Neural cell (in vitro differentiated cells): Measurements from ENCODE around the gene ZBTB21. TPM values are rescaled to one million over a fixed set of nuclear protein-coding genes. Genes with fewer than 3 reads are reported as not detected.

ENCODE experiments used
- H2AFZ ChIP-seq: fragments of 200-600, 300-800 bp; sonication (generic), shearing (Covaris generic); 2 replicates; pipeline ENCODE4 v1.6.0; 2014; ENCODE audit warnings: low read depth, mild to moderate bottlenecking, antibody characterized with exemption, low read length, moderate library complexity
- H3F3A ChIP-seq: fragments of 200-600 bp; shearing (Covaris generic); 2 replicates; pipeline ENCODE4 v1.6.1; 2016; ENCODE audit warnings: mild to moderate bottlenecking, moderate library complexity, mixed read lengths, antibody characterized with exemption, low read length; ENCODE audit not compliant: insufficient read depth, poor library complexity, severe bottlenecking
- H3K27ac ChIP-seq: fragments of 200-600, 300-800 bp; sonication (generic), shearing (Covaris generic); 2 replicates; pipeline ENCODE4 v1.5.1; 2014; ENCODE audit warnings: mild to moderate bottlenecking, low read length, moderate library complexity
- H3K27me3 ChIP-seq: fragments of 300-800, 200-600 bp; sonication (generic), shearing (Covaris generic); 2 replicates; pipeline ENCODE4 v1.6.0; 2014; ENCODE audit warnings: mild to moderate bottlenecking, low read depth, low read length, moderate library complexity; ENCODE audit not compliant: insufficient read depth
- H3K36me3 ChIP-seq: fragments of 300-800, 200-600 bp; sonication (generic), shearing (Covaris generic); 2 replicates; pipeline ENCODE4 v1.5.1; 2014; ENCODE audit warnings: mild to moderate bottlenecking, antibody characterized with exemption, low read length, moderate library complexity; ENCODE audit not compliant: insufficient read depth
- H3K4me2 ChIP-seq: fragments of 300-800, 200-600 bp; sonication (generic), shearing (Covaris generic); 2 replicates; pipeline ENCODE4 v1.6.0; 2014; ENCODE audit warnings: mild to moderate bottlenecking, low read length
- H3K4me3 ChIP-seq: fragments of 300-800, 200-600 bp; sonication (generic), shearing (Covaris generic); 2 replicates; pipeline ENCODE4 v1.5.1; 2014; ENCODE audit warnings: mild to moderate bottlenecking, low read length, moderate library complexity
- H3K79me2 ChIP-seq: fragments of 200-600 bp; shearing (Covaris generic); replicated peaks from 2 replicates; pipeline ENCODE4 v1.6.0; 2014; ENCODE audit warnings: mild to moderate bottlenecking, low read length, moderate library complexity; ENCODE audit not compliant: insufficient read depth
- H3K9ac ChIP-seq: fragments of 300-800, 200-600 bp; sonication (generic), shearing (Covaris generic); 2 replicates; pipeline ENCODE4 v1.6.1; 2016; ENCODE audit warnings: mild to moderate bottlenecking, low read length, mixed read lengths
- H3K9me2 ChIP-seq: fragments of 200-600 bp; shearing (Covaris generic); 2 replicates; pipeline ENCODE4 v1.6.1; 2016; ENCODE audit warnings: mild to moderate bottlenecking, low read length, mixed read lengths; ENCODE audit not compliant: insufficient read depth
- H3K9me3 ChIP-seq: fragments of 200-600, 300-800 bp; sonication (generic), shearing (Covaris generic); 2 replicates; pipeline ENCODE4 v1.6.1; 2016; ENCODE audit warnings: mild to moderate bottlenecking, mixed run types, low read length, moderate library complexity, mixed read lengths
- H4K20me1 ChIP-seq: fragments of 200-600 bp; shearing (Covaris generic); 2 replicates; pipeline ENCODE4 v1.6.1; 2016; ENCODE audit warnings: mild to moderate bottlenecking, mixed run types; ENCODE audit not compliant: insufficient read depth
- CTCF ChIP-seq: fragments of 450-650 bp; IDR thresholded peaks from 2 replicates; pipeline ENCODE4 v1.5.1; 2014; ENCODE audit warnings: antibody characterized with exemption, mild to moderate bottlenecking, moderate library complexity; ENCODE audit not compliant: poor library complexity, severe bottlenecking
- EP300 ChIP-seq: fragments of 450-650 bp; conservative IDR thresholded peaks from 2 replicates; pipeline ENCODE4 v1.6.1; 2014; ENCODE audit warnings: antibody characterized with exemption, mild to moderate bottlenecking, moderate library complexity; ENCODE audit not compliant: poor library complexity, severe bottlenecking
- EZH2 ChIP-seq: fragments of 200-600, 300-800 bp; shearing (Covaris generic), sonication (generic); IDR thresholded peaks from 2 replicates; pipeline ENCODE4 v1.6.1; 2014; ENCODE audit warnings: antibody characterized with exemption, low read length, borderline replicate concordance, mild to moderate bottlenecking; ENCODE audit not compliant: insufficient read depth, poor library complexity, severe bottlenecking
- MXI1 ChIP-seq: fragments of 450-650 bp; conservative IDR thresholded peaks from 2 replicates; pipeline ENCODE4 v1.6.1; 2014; ENCODE audit warnings: antibody characterized with exemption, mild to moderate bottlenecking; ENCODE audit not compliant: poor library complexity, severe bottlenecking
- POLR2AphosphoS5 ChIP-seq: IDR thresholded peaks from 2 replicates; pipeline ENCODE4 v1.6.1; 2012
- RAD21 ChIP-seq: fragments of 450-650 bp; conservative IDR thresholded peaks from 2 replicates; pipeline ENCODE4 v1.6.1; 2014; ENCODE audit warnings: antibody characterized with exemption, mild to moderate bottlenecking, moderate library complexity
- REST ChIP-seq: IDR thresholded peaks from 2 replicates; pipeline ENCODE4 v1.6.1; 2012; ENCODE audit warnings: borderline replicate concordance
- SMC3 ChIP-seq: fragments of 450-650 bp; conservative IDR thresholded peaks from 2 replicates; pipeline ENCODE4 v1.6.1; 2014; ENCODE audit warnings: antibody characterized with exemption, mild to moderate bottlenecking, moderate library complexity; ENCODE audit not compliant: poor library complexity
- TAF1 ChIP-seq: IDR thresholded peaks from 2 replicates; pipeline ENCODE4 v1.6.1; 2012; ENCODE audit warnings: low read depth
- polyA plus RNA-seq: library from polyadenylated mRNA; depleted of rRNA; stranded (reverse); fragments of >200 nt; gene quantifications from 2 replicates; pipeline ENCODE4 v1.2.3, GENCODE V29; 2014

The ZBTB21 gene
- polyA plus RNA-seq, 1 donor from 2014 or later, result 8.0 TPM

GRCh38 chr21:41987310-41987709 lies 22.9 kb downstream of the ZBTB21 start:
- Histone ChIP-seq H2AFZ (no peak overlapping the region), H3K9me3 (no peaks in the 10 kb centered on the region), H4K20me1 (no peaks in the 10 kb centered on the region), H3K9me2 (no peaks in the 10 kb centered on the region), H3K27ac (no peak overlapping the region), H3K9ac (no peak overlapping the region), H3K79me2 (no peaks in the 10 kb centered on the region), H3K27me3 (no peaks in the 10 kb centered on the region), H3F3A (no peaks in the 10 kb centered on the region), H3K4me3 (no peak overlapping the region), H3K36me3 (peaks cover 3% of the 10 kb centered on the region), H3K4me2 (no peak overlapping the region)
- TF ChIP-seq RAD21 (no peak), EP300 (no peak), MXI1 (no peak), REST (no peak), CTCF (no peak), EZH2 (no peak), SMC3 (no peak), POLR2AphosphoS5 (no peak), TAF1 (no peak)

GRCh38 chr21:41985662-41986416 lies 24.3 kb downstream of the ZBTB21 start:
- Histone ChIP-seq H2AFZ (no peak overlapping the region), H3K9me2 (no peaks in the 10 kb centered on the region), H3K79me2 (no peaks in the 10 kb centered on the region), H3K4me2 (no peak overlapping the region), H3F3A (no peaks in the 10 kb centered on the region), H3K27me3 (no peaks in the 10 kb centered on the region), H3K9ac (no peak overlapping the region), H3K36me3 (no peaks in the 10 kb centered on the region), H4K20me1 (no peaks in the 10 kb centered on the region), H3K9me3 (no peaks in the 10 kb centered on the region), H3K27ac (no peak overlapping the region), H3K4me3 (no peak overlapping the region)
- TF ChIP-seq POLR2AphosphoS5, result no peak
- no peak for TF ChIP-seq SMC3
- no peak for TF ChIP-seq MXI1
- no peak for TF ChIP-seq EP300
- no peak for TF ChIP-seq RAD21
- TF ChIP-seq CTCF, result no peak
- no peak for TF ChIP-seq REST
- no peak for TF ChIP-seq TAF1
- no peak for TF ChIP-seq EZH2
